Smooth muscle cell of the coronary artery (primary cell): ENCODE data around the gene XKRX. TPM values are rescaled to one million over a fixed set of nuclear protein-coding genes. Genes with fewer than 3 reads are reported as not detected.

Experiments
- total RNA-seq: library from RNA; depleted of rRNA; stranded (reverse); fragments of >200 nt; gene quantifications from 2 replicates; pipeline ENCODE4 v1.2.3, GENCODE V29; 2014; ENCODE audit warnings: low replicate concordance

XKRX gene
- 0.12 and 0.60 TPM in 2 replicates for total RNA-seq

DNA sequence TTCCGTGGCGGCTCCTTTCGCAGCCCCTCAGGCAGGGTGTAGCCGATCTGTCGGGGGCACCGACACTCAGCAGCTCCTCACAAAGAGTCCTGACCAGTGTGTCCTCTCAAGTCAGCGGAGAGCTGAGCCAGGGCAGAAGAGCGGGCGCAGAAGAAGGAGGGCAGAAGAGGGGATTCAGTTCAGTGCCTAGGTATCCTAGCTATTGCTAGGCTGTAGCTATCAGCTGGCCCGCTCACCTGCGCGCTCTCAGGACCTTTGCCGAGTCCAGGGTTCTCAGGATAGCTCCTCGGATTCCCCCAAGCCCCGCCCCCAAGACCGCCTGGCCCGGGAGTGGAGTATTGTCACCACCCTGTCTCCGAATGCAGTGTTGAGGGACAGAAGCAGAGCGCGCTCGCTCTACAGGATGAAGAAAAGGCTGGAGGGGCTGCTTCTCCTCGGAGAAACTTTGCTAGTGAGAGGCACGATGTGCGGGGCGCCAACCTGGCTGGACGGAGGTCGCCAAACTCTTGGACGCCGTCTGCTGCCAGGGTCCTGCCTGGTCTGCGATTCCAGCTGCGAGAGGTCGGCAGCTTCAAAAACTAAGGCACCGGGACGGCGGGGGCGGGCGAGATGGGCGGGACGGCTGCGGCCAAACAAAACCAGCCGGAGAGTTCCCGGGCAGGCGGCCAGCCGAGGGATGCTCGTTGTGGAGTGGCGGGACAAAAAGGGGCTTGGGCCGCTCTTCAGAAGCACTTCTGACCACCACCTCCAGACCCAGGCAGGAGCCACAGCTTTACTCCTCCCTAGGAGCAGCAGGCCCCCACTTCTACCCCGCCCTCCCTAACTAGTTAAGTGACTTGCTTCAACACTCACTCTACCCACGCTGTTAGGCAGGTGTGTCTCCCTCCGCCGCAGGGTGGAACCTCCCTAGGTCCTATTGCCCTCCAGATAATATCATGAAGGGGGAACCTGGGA lies at the start of gene XKRX:
TSS of gene XKRX (minus strand) at position 258 of the 954 bp plus-strand sequence. CDS start 613 bp downstream, outside the sequence.

DNA sequence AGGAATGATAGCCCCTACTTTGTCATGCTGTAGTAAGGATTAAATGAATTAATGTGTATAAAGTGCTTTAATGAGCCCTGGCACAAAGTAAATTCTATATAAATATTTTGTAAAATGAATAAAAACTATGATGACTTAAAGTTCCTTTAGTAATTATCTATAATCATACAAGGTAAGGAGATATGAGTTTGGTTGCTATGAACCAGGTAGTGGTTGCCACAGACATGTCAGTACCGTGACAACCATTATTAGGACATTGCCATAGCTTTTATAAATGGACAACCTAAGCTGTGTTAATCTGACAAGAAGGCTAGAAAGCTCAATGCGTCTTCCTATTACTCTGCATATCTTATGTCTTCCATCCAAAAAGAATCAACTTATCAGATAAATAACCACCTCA lies 40.7 kb upstream of the XKRX start, which contains the start of gene ARL13A:
TSS of gene ARL13A (plus strand) at position 301 of the 400 bp plus-strand sequence. CDS start 3,982 bp downstream, outside the sequence.

DNA sequence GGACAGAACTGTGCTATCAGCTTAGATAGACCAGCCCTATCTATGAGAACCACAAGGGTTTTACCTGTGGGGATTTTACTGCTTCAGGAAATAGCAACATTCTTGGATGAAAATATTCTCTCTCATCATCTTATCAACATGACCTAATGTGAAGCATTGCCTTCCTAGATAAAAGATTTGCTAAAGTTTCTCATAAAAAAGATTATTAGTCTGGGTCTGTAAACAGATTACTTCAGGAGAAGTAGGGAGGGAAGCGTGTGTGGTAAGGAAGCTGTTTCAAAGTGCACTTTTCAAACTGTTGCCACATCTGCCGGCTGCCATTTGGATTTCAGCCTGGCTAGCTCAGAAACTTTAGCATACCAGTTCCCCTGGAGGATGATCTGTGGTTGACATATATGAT lies 54.4 kb downstream of the XKRX start, which contains the start of gene NOX1:
TSS of gene NOX1 (minus strand) at position 35 of the 400 bp plus-strand sequence. CDS start 220 bp downstream, outside the sequence.

Other genes with a start within 250 kb of the XKRX start
- gene SYTL4, start 196.8 kb downstream of the XKRX start, total RNA-seq, result 1.7 and 20.6 TPM in 2 replicates
- 8.2 and 15.6 TPM in 2 replicates for gene CSTF2, start 108.5 kb downstream of the XKRX start, total RNA-seq
- gene NOX1, start 54.6 kb downstream of the XKRX start, total RNA-seq, result not detected in 2 replicates
- not detected in 2 replicates for gene ARL13A, start 40.8 kb upstream of the XKRX start, total RNA-seq
- gene TRMT2B, start 123.2 kb upstream of the XKRX start, total RNA-seq, result 6.3 and 13.7 TPM in 2 replicates
- gene TMEM35A, start 150.0 kb upstream of the XKRX start, total RNA-seq, result 8.0 and 13.2 TPM in 2 replicates
- 0.94 and 6.1 TPM in 2 replicates for gene CENPI, start 169.3 kb upstream of the XKRX start, total RNA-seq